H1 (cell line): Measurements from ENCODE around the gene XCL1. TPM values are rescaled to one million over a fixed set of nuclear protein-coding genes. Genes with fewer than 3 reads are reported as not detected.

Experiments
- CTCF ChIA-PET: fragments of 300-600 bp; sonication (Branson Sonifier 250); formaldehyde crosslinking; loops from one replicate; lab custom pipeline; 2021; ENCODE audit not compliant: partially characterized antibody; lab: Charles Lee
- POLR2A ChIA-PET: fragments of 300-600 bp; sonication (Branson Sonifier 250); formaldehyde crosslinking; loops from one replicate; lab custom pipeline; 2021; ENCODE audit warnings: inconsistent platforms; ENCODE audit not compliant: partially characterized antibody; lab: Charles Lee
- DNase-seq, 2 experiments: peaks; one replicate each; pipeline versions ENCODE4 v3.0.0 to v3.0.0-alpha.2; 2010 to 2022; ENCODE audit warnings: low spot score in 2 of 2, low read depth in 1 of 2, mixed read lengths in 1 of 2
- FAIRE-seq: peaks from 2 replicates; lab custom pipeline; 2011; peaks lifted over from hg19 to GRCh38; lab: Jason Lieb, UNC
- H2AFZ ChIP-seq: 2 replicates; pipeline ENCODE4 v1.8.1; 2012; ENCODE audit warnings: low read length, inconsistent platforms
- H2AK5ac ChIP-seq: 2 replicates; pipeline ENCODE4 v1.6.1; 2013; ENCODE audit warnings: low read depth, low read length
- H2BK120ac ChIP-seq: replicated peaks from 2 replicates; pipeline ENCODE3; 2013; ENCODE audit warnings: low read depth, low read length, inconsistent platforms
- H2BK12ac ChIP-seq: 2 replicates; pipeline ENCODE4 v1.6.1; 2013; ENCODE audit warnings: low read depth, low read length
- H2BK15ac ChIP-seq: 2 replicates; pipeline ENCODE4 v1.6.1; 2013; ENCODE audit warnings: low read length
- H2BK20ac ChIP-seq: 2 replicates; pipeline ENCODE4 v1.6.1; 2013; ENCODE audit warnings: low read length
- H2BK5ac ChIP-seq: 2 replicates; pipeline ENCODE4 v1.6.1; 2013; ENCODE audit warnings: low read depth, low read length
- H3K14ac ChIP-seq: 2 replicates; pipeline ENCODE4 v1.6.1; 2013; ENCODE audit warnings: inconsistent platforms; ENCODE audit not compliant: insufficient read length
- H3K18ac ChIP-seq: 2 replicates; pipeline ENCODE4 v1.6.1; 2013; ENCODE audit warnings: low read length; ENCODE audit errors: extremely low read depth
- H3K23ac ChIP-seq: 2 replicates; pipeline ENCODE4 v1.6.1; 2013; ENCODE audit warnings: inconsistent platforms; ENCODE audit not compliant: insufficient read length
- H3K23me2 ChIP-seq: 2 replicates; pipeline ENCODE4 v1.6.1; 2013; ENCODE audit warnings: low read depth, low read length
- H3K27ac ChIP-seq: 2 replicates; pipeline ENCODE4 v1.6.1; 2011; ENCODE audit warnings: low read depth, low read length, inconsistent platforms
- H3K27me3 ChIP-seq, 4 experiments: replicated peaks in 1 of 4; 1 replicate in 1 of 4; 2 replicates in 3 of 4; pipeline versions ENCODE4 v1.6.1 to v1.8.1; 2011 to 2013; ENCODE audit warnings: low read length in 3 of 4, mild to moderate bottlenecking in 3 of 4, inconsistent platforms in 2 of 4, mixed read lengths in 2 of 4, moderate library complexity in 1 of 4; ENCODE audit not compliant: control insufficient read depth in 3 of 4, insufficient read depth in 3 of 4; ENCODE audit errors: extremely low read depth in 1 of 4
- H3K36me3 ChIP-seq, 4 experiments: 2 replicates each; pipeline versions ENCODE4 v1.6.1 to v1.8.1; 2011 to 2013; ENCODE audit warnings: mild to moderate bottlenecking in 4 of 4, low read length in 3 of 4, moderate library complexity in 2 of 4, control low read depth in 1 of 4, inconsistent platforms in 1 of 4; ENCODE audit not compliant: insufficient read depth in 4 of 4, control insufficient read depth in 2 of 4
- H3K4ac ChIP-seq: replicated peaks from 2 replicates; pipeline ENCODE3; 2013; ENCODE audit warnings: low read length, low read depth, mixed read lengths, inconsistent platforms; ENCODE audit not compliant: insufficient read length
- H3K4me1 ChIP-seq, 4 experiments: replicated peaks in 1 of 4; 1 replicate in 1 of 4; 2 replicates in 3 of 4; pipeline versions ENCODE4 v1.6.1 to v1.8.1; 2011 to 2013; ENCODE audit warnings: low read length in 3 of 4, inconsistent platforms in 2 of 4, mixed read lengths in 1 of 4; ENCODE audit not compliant: insufficient read depth in 4 of 4, control insufficient read depth in 3 of 4
- H3K4me2 ChIP-seq, 2 experiments: 2 replicates each; pipeline versions ENCODE4 v1.6.1 to v1.8.1; 2011 to 2013; ENCODE audit warnings: low read depth in 2 of 2, low read length in 2 of 2, control low read depth in 1 of 2, inconsistent platforms in 1 of 2, mild to moderate bottlenecking in 1 of 2; ENCODE audit not compliant: insufficient read depth in 1 of 2
- H3K4me3 ChIP-seq, 4 experiments: fragments of 200-600, 300-600 bp in 1 of 4; sonication (generic), shearing (Covaris generic), sonication (Bioruptor Twin) in 1 of 4; 2 replicates each; pipeline versions ENCODE4 v1.5.1 to v1.8.1; 2011 to 2016; ENCODE audit warnings: low read length in 4 of 4, low read depth in 3 of 4, control low read depth in 2 of 4, inconsistent platforms in 2 of 4, mild to moderate bottlenecking in 2 of 4, mixed read lengths in 1 of 4, moderate library complexity in 1 of 4; ENCODE audit not compliant: insufficient read depth in 2 of 4; ENCODE audit errors: extremely low read depth in 1 of 4
- H3K56ac ChIP-seq: replicated peaks from 2 replicates; pipeline ENCODE3; 2013; ENCODE audit warnings: low read depth, mild to moderate bottlenecking, mixed read lengths, low read length, inconsistent platforms; ENCODE audit not compliant: insufficient read length
- H3K79me1 ChIP-seq: 2 replicates; pipeline ENCODE4 v1.6.1; 2013; ENCODE audit warnings: low read depth, low read length, control low read depth
- H3K79me2 ChIP-seq, 2 experiments: 2 replicates each; pipeline versions ENCODE4 v1.6.1 to v1.8.1; 2012 to 2013; ENCODE audit warnings: low read length in 2 of 2, mild to moderate bottlenecking in 2 of 2, inconsistent platforms in 1 of 2; ENCODE audit not compliant: insufficient read depth in 2 of 2, control insufficient read depth in 1 of 2
- H3K9ac ChIP-seq, 4 experiments: replicated peaks in 1 of 4; 1 replicate in 1 of 4; 2 replicates in 3 of 4; pipeline versions ENCODE4 v1.6.1 to v1.8.1; 2011 to 2013; ENCODE audit warnings: low read depth in 3 of 4, low read length in 3 of 4, control low read depth in 2 of 4, mild to moderate bottlenecking in 2 of 4, moderate library complexity in 2 of 4, inconsistent platforms in 1 of 4; ENCODE audit errors: extremely low read depth in 1 of 4
- H3K9me3 ChIP-seq, 2 experiments: 2 replicates each; pipeline versions ENCODE4 v1.6.1 to v1.8.1; 2012 to 2013; ENCODE audit warnings: mild to moderate bottlenecking in 2 of 2, moderate library complexity in 2 of 2, control low read depth in 1 of 2, inconsistent platforms in 1 of 2, low read depth in 1 of 2, low read length in 1 of 2, mixed read lengths in 1 of 2; ENCODE audit not compliant: insufficient read depth in 2 of 2
- H4K20me1 ChIP-seq, 2 experiments: replicated peaks in 1 of 2; 2 replicates each; pipeline versions ENCODE3 to v1.8.1; 2011 to 2013; ENCODE audit warnings: inconsistent platforms in 2 of 2, low read length in 2 of 2, mild to moderate bottlenecking in 1 of 2; ENCODE audit not compliant: insufficient read depth in 2 of 2, control insufficient read depth in 1 of 2
- H4K5ac ChIP-seq: 2 replicates; pipeline ENCODE4 v1.6.1; 2013; ENCODE audit warnings: low read length, low read depth, mixed read lengths, inconsistent platforms; ENCODE audit not compliant: insufficient read length
- H4K8ac ChIP-seq: 2 replicates; pipeline ENCODE4 v1.8.0; 2013; ENCODE audit warnings: mild to moderate bottlenecking, moderate library complexity, low read length, inconsistent platforms; ENCODE audit not compliant: insufficient read depth; ENCODE audit errors: extremely low read depth
- H4K91ac ChIP-seq: replicated peaks from 2 replicates; pipeline ENCODE3; 2013; ENCODE audit warnings: low read length, mixed read lengths, inconsistent platforms; ENCODE audit not compliant: insufficient read length
- ATF3 ChIP-seq: IDR thresholded peaks from 2 replicates; pipeline ENCODE4 v1.6.1; 2011; ENCODE audit warnings: low read depth, mild to moderate bottlenecking, low read length; ENCODE audit not compliant: insufficient read depth
- EGR1 ChIP-seq: IDR thresholded peaks from 2 replicates; pipeline ENCODE4 v1.6.1; 2011; ENCODE audit warnings: low read depth, low read length, borderline replicate concordance
- GABPA ChIP-seq: IDR thresholded peaks from 2 replicates; pipeline ENCODE4 v1.6.1; 2011; ENCODE audit warnings: mild to moderate bottlenecking, low read length, moderate library complexity, borderline replicate concordance; ENCODE audit not compliant: insufficient read depth
- GTF2F1 ChIP-seq: IDR thresholded peaks from 2 replicates; pipeline ENCODE4 v1.6.1; 2012; ENCODE audit warnings: low read depth, low read length, improper control_type of control experiment, borderline replicate concordance
- JUND ChIP-seq: IDR thresholded peaks from 2 replicates; pipeline ENCODE4 v1.6.1; 2011; ENCODE audit warnings: mild to moderate bottlenecking, improper control_type of control experiment, low read length
- KDM5A ChIP-seq: fragments of 200-600 bp; IDR thresholded peaks from 2 replicates; pipeline ENCODE4 v1.7.1; 2012; ENCODE audit warnings: mild to moderate bottlenecking, low read length, inconsistent platforms, mixed read lengths
- NANOG ChIP-seq: IDR thresholded peaks from 2 replicates; pipeline ENCODE4 v1.6.1; 2011; ENCODE audit warnings: low read length, low read depth, mild to moderate bottlenecking, inconsistent platforms; ENCODE audit not compliant: insufficient read depth, poor library complexity, severe bottlenecking
- PHF8 ChIP-seq: fragments of 200-600 bp; sonication (generic); conservative IDR thresholded peaks from 2 replicates; pipeline ENCODE4 v1.7.1; 2012; ENCODE audit warnings: low read depth, mild to moderate bottlenecking, inconsistent platforms, low read length, moderate library complexity
- RBBP5 ChIP-seq: IDR thresholded peaks from 2 replicates; pipeline ENCODE4 v1.7.1; 2012; ENCODE audit warnings: low read depth, mild to moderate bottlenecking, inconsistent platforms, low read length, moderate library complexity, borderline replicate concordance
- RXRA ChIP-seq: IDR thresholded peaks from 2 replicates; pipeline ENCODE4 v1.6.1; 2011; ENCODE audit warnings: low read depth, mild to moderate bottlenecking, low read length, moderate library complexity; ENCODE audit not compliant: insufficient read depth
- SIN3A ChIP-seq, 2 experiments: IDR thresholded peaks in 1 of 2; conservative IDR thresholded peaks in 1 of 2; 2 replicates each; pipeline ENCODE4 v1.6.1; 2011 to 2012; ENCODE audit warnings: low read length in 2 of 2, improper control_type of control experiment in 1 of 2, low read depth in 1 of 2, mild to moderate bottlenecking in 1 of 2
- SP1 ChIP-seq: IDR thresholded peaks from 2 replicates; pipeline ENCODE4 v1.6.1; 2011; ENCODE audit warnings: low read depth, low read length
- TAF7 ChIP-seq: optimal IDR thresholded peaks from 2 replicates; pipeline ENCODE3; 2011; ENCODE audit warnings: low read depth, mild to moderate bottlenecking, inconsistent platforms, low read length, moderate library complexity, borderline replicate concordance
- TCF12 ChIP-seq: IDR thresholded peaks from 2 replicates; pipeline ENCODE4 v1.6.1; 2011; ENCODE audit warnings: low read depth, mild to moderate bottlenecking, low read length
- WGBS, 2 experiments: shearing (Covaris generic) in 1 of 2; methylation state at CpG; one replicate each; pipeline versions ENCODE4 v1.1.6 to v1.1.7; 2013 to 2015; ENCODE audit warnings: low lambda C conversion rate in 2 of 2, mixed read lengths in 2 of 2, inconsistent platforms in 1 of 2, low coverage in 1 of 2, missing lambda C conversion rate in 1 of 2; ENCODE audit not compliant: insufficient replicate concordance in 2 of 2, insufficient coverage in 1 of 2, insufficient read length in 1 of 2; ENCODE audit errors: extremely low coverage in 1 of 2, missing lambda C conversion rate in 1 of 2; 5-methylcytosine and 5-hydroxymethylcytosine counted together
- polyA plus RNA-seq, 7 experiments: library from polyadenylated mRNA; depleted of rRNA in 3 of 7; stranded (reverse) in 5 of 7; unstranded in 2 of 7; fragments of >200 nt in 5 of 7; fragments of 200-250 nt in 2 of 7; gene quantifications; 1 replicate in 5 of 7; 2 replicates in 1 of 7; 4 replicates in 1 of 7; pipeline versions ENCODE4 v1.2.1 to v1.2.3, GENCODE V29; 2011 to 2013; ENCODE audit warnings: missing spikeins in 2 of 7, mixed read lengths in 2 of 7
- total RNA-seq: library from RNA; stranded (reverse); fragmentation: NEBNext Ultra II Directional; extraction: Animal tissue kit (Norgen Biotek cat#: 25700); gene quantifications from 2 replicates; pipeline ENCODE4 v1.2.1, GENCODE V29; 2021

XCL1 gene
- total and polyA plus RNA-seq, 2 of the 8 experiments (the other 6 are each of a cell fraction or from before 2014, with no cell fraction given), result 0.39 to 0.63 TPM

GRCh38 chr1:168567568-168567967 is 8.8 kb upstream of the XCL1 start:
- H2BK12ac ChIP-seq, result no peak overlapping the region
- H3K79me1 ChIP-seq, result no peaks in the 10 kb centered on the region
- no peak overlapping the region for H2AK5ac ChIP-seq
- H3K9me3 ChIP-seq, result no peaks in the 10 kb centered on the region
- H4K91ac ChIP-seq, result no peak overlapping the region
- H2AFZ ChIP-seq, result no peak overlapping the region
- H2BK20ac ChIP-seq, result no peak overlapping the region
- TF ChIP-seq GABPA (no peak), JUND (no peak), ATF3 (no peak), RXRA (no peak), SP1 (no peak), NANOG (no peak), PHF8 (no peak), TAF7 (no peak), RBBP5 (no peak), KDM5A (no peak), SIN3A (conservative IDR thresholded peaks at IDR 0.05 in 1 of 2, IDR thresholded peaks at IDR 0.05 in 1 of 2; ENCODE audit: low read depth in 1 of 2, low read length in 2 of 2) (no peak), EGR1 (no peak), TCF12 (no peak), GTF2F1 (no peak)
- TF ChIP-seq, all 59 proteins: peak for 0
- no peak overlapping the region for H3K27ac ChIP-seq
- FAIRE-seq (no peak), DNase-seq (no peak)
- ChIA-PET POLR2A (no interaction called here), CTCF (interaction anchor here (0.9 to 1.6 kb wide), 2 partner anchors 11 to 115 kb away, joined by 3 to 4 read pairs; no protein-coding TSS in a partner anchor)
- H3K36me3 ChIP-seq, result no peaks in the 10 kb centered on the region
- no peak overlapping the region for H4K8ac ChIP-seq
- H4K20me1 ChIP-seq, result no peaks in the 10 kb centered on the region
- H3K9ac ChIP-seq, result no peak overlapping the region
- H3K4me2 ChIP-seq, result no peak overlapping the region
- H3K23me2 ChIP-seq, result no peaks in the 10 kb centered on the region
- peaks cover 0 to 2% (median 0%) of the 10 kb centered on the region in 4 experiments; a peak in 1 of 7 replicates for H3K4me1 ChIP-seq
- no peak overlapping the region for H3K4ac ChIP-seq
- no peak overlapping the region for H3K56ac ChIP-seq
- H2BK5ac ChIP-seq, result no peak overlapping the region
- H3K23ac ChIP-seq, result no peak overlapping the region
- H2BK15ac ChIP-seq, result no peak overlapping the region
- no peaks in the 10 kb centered on the region for H3K79me2 ChIP-seq
- no peak overlapping the region for H2BK120ac ChIP-seq
- no peak overlapping the region for H3K18ac ChIP-seq
- H3K4me3 ChIP-seq, result no peak overlapping the region
- WGBS, 2 experiments, result 91% methylated on average over 3 of the region's 3 CpGs; no CpG with 5 or more reads in 1 of the 2 experiments
- H3K27me3 ChIP-seq, result no peaks in the 10 kb centered on the region
- no peak overlapping the region for H4K5ac ChIP-seq
- no peak overlapping the region for H3K14ac ChIP-seq
